Neutrophil (primary cell): ENCODE results near the gene SENP1.

Experiments
- H3K27ac ChIP-seq: fragments of 200-600 bp; sonication (generic); 2 replicates; pipeline ENCODE4 v1.5.1; 2016; ENCODE audit warnings: mild to moderate bottlenecking, moderate library complexity
- H3K27me3 ChIP-seq: fragments of 200-600 bp; sonication (generic); 2 replicates; pipeline ENCODE4 v1.6.0; 2016; ENCODE audit warnings: mild to moderate bottlenecking
- H3K36me3 ChIP-seq: fragments of 200-600 bp; sonication (generic); 2 replicates; pipeline ENCODE4 v1.5.1; 2017
- H3K4me1 ChIP-seq, 2 experiments: fragments of 200-600 bp in 1 of 2; sonication (generic) in 1 of 2; 1 replicate in 1 of 2; 2 replicates in 1 of 2; pipeline versions ENCODE4 v1.5.1 to v1.6.1; 2013 to 2016; ENCODE audit warnings: low read depth in 1 of 2, low read length in 1 of 2, mild to moderate bottlenecking in 1 of 2, moderate library complexity in 1 of 2; ENCODE audit not compliant: control insufficient read depth in 1 of 2, insufficient read depth in 1 of 2
- H3K4me3 ChIP-seq, 2 experiments: fragments of 200-600 bp in 1 of 2; sonication (generic) in 1 of 2; 1 replicate in 1 of 2; 2 replicates in 1 of 2; pipeline ENCODE4 v1.5.1; 2013 to 2016; ENCODE audit warnings: low read depth in 1 of 2, low read length in 1 of 2, mild to moderate bottlenecking in 1 of 2, moderate library complexity in 1 of 2
- H3K9me3 ChIP-seq: fragments of 200-600 bp; sonication (generic); 2 replicates; pipeline ENCODE4 v1.5.1; 2016
- CTCF ChIP-seq: fragments of 200-600 bp; sonication (generic); IDR thresholded peaks from 2 replicates; pipeline ENCODE4 v1.5.1; 2016; ENCODE audit warnings: antibody characterized with exemption

The SENP1 gene

GRCh38 chr12:48000878-48001504, 104.9 kb downstream of the SENP1 start:
- H3K36me3 ChIP-seq = no peaks in the 10 kb centered on the region
- peaks cover 100% of the 10 kb centered on the region for H3K27me3 ChIP-seq
- H3K9me3 ChIP-seq = no peaks in the 10 kb centered on the region
- H3K4me3 ChIP-seq = no peak overlapping the region
- no peak overlapping the region for H3K27ac ChIP-seq
- H3K4me1 ChIP-seq = peaks cover 13 to 16% of the 10 kb centered on the region in 2 experiments
- no peak for TF ChIP-seq CTCF

DNA sequence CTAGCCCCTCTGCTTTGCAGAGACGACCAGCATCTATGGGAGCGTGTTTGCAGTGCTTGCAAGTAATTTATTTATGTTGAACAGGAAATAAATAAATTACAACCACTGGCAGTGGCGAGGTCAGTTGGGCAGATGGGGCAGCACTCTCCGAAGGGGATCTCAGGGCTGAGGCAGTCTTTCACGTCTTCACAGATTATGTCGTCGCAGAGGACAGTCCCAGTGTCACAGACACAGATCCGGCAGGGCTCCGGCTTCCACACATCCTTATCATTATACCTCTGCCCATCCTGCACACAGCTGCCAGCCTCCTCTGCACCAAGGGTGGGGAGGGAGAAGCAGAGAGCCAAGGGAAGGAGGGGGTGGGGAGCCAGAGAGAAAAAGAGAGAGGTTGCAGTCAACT, 106.1 kb downstream of the SENP1 start:
- no peak for TF ChIP-seq CTCF
- Histone ChIP-seq H3K36me3 (no peaks in the 10 kb centered on the region), H3K27me3 (peaks cover 98% of the 10 kb centered on the region), H3K9me3 (no peaks in the 10 kb centered on the region), H3K4me1 (peaks cover 13 to 16% of the 10 kb centered on the region in 2 experiments), H3K27ac (no peak overlapping the region), H3K4me3 (no peak overlapping the region)

DNA sequence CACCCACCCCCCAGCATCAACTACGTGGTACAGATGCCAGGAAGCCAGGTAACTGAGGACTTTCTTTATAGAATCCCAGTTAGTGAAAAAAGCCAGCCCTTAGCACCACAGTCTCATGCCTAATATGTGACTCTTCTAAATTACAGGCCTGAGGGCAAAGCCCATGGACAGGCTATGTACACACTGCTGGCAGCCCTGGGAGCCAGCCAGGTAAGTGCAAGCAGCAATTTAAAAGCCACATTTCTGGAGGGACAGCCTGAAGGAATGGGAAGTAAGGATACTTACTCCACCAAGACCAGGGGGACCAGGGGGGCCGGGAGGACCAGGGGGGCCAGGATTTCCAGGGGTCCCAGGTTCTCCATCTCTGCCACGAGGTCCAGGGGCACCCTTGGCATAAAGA, 108.6 kb downstream of the SENP1 start:
- no peak overlapping the region for H3K27ac ChIP-seq
- TF ChIP-seq CTCF = no peak

GRCh38 chr12:47995981-47996401, 109.9 kb downstream of the SENP1 start:
- Histone ChIP-seq H3K36me3 (no peaks in the 10 kb centered on the region), H3K9me3 (no peaks in the 10 kb centered on the region), H3K4me1 (no peaks in the 10 kb centered on the region), H3K27ac (no peak overlapping the region), H3K27me3 (peaks cover 93% of the 10 kb centered on the region), H3K4me3 (no peak overlapping the region)
- no peak for TF ChIP-seq CTCF

More for the DNA sequence above, 108.6 kb downstream of the SENP1 start:
- peaks cover 95% of the 10 kb centered on the region for H3K27me3 ChIP-seq
- H3K9me3 ChIP-seq = no peaks in the 10 kb centered on the region
- peaks cover 4% of the 10 kb centered on the region in 2 experiments for H3K4me1 ChIP-seq
- no peak overlapping the region for H3K4me3 ChIP-seq
- H3K36me3 ChIP-seq = no peaks in the 10 kb centered on the region

- Histone ChIP-seq H3K36me3 (no peaks in the 10 kb centered on the region), H3K4me3 (no peak overlapping the region), H3K4me1 (peaks cover 0 to 4% of the 10 kb centered on the region in 2 experiments), H3K27ac (no peak overlapping the region), H3K27me3 (peaks cover 80% of the 10 kb centered on the region), H3K9me3 (no peaks in the 10 kb centered on the region)
- TF ChIP-seq CTCF = no peak
These were observed 112.4 kb downstream of the SENP1 start for GRCh38 chr12:47993491-47993890.
